ENCODE data around the gene ZBTB20.
A peak's percentile ranks its signal among the peaks of the same experiment; 100 is the strongest.

The ZBTB20 gene

DNA sequence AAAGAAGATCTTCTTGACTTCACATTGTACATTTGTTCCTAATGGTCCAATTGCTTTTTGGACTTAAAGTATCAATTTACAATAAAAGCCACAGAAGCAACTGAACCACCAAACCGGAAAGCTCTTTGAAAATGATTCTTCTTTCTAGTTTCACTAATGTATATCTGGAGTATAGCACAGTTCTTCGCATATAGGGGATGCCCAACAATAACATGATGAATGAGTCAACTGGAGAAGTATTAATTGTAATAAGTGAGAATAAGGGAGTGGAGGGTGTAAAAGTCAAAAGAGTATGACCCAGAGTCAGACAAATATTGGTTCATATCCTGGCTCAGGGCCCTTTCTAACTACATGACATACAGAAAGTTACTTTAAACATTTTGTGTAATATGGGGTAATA is 425.2 kb downstream of the ZBTB20 start:
- no peak for DNase-seq (ENCODE audit: low read depth in 1 of 2, low spot score in 1 of 2)
- in situ Hi-C loops (cut with HindIII; ENCODE audit: low pct_unique_long_range_greater_than_20kb, low sequenced_read_pairs): no loop called here
- no peak for TF ChIP-seq JUND (IDR thresholded peaks at IDR 0.05; ENCODE audit: low read depth)

DNA sequence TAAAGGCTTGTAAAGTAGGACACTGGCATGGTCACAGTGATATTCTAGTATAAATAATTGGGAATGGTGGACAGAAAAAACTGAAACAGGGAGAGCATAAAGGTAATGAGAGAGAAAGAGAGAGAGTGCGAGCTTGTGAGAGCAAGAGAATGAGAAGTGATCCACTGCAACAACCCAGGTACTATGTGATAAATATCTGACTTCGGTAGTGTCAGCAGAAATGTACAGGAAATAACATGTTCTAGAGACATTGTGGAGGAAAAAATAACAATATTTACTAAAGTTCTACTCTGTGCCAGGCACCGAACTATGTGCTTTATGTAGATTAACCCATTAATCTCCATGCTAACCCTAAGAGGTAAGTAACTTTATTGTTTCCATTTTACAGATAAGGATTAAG is 425.9 kb downstream of the ZBTB20 start:
- TF ChIP-seq JUND (IDR thresholded peaks at IDR 0.05; ENCODE audit: low read depth): no peak
- no peak for DNase-seq (ENCODE audit: low read depth in 1 of 2, low spot score in 1 of 2)
- in situ Hi-C loops (cut with HindIII; ENCODE audit: low pct_unique_long_range_greater_than_20kb, low sequenced_read_pairs): no loop called here

DNA sequence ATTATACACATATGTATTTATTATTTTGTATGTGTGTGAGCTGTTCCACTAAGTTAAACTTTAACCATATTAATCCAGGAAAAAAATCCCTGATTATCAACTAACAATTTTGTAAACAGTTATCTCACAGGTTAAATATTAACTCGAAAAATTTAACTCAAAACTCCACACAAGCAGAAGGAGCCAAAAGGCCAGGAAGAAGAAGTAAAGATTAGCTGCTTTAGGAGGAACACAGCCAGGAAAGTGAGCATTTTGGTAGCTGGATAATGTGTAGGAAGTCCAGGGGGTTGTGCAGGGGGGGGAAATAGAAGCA is 428.2 kb downstream of the ZBTB20 start:
- no peak for DNase-seq (ENCODE audit: low read depth in 1 of 2, low spot score in 1 of 2)
- in situ Hi-C loops (cut with HindIII; ENCODE audit: low pct_unique_long_range_greater_than_20kb, low sequenced_read_pairs): no loop called here

DNA sequence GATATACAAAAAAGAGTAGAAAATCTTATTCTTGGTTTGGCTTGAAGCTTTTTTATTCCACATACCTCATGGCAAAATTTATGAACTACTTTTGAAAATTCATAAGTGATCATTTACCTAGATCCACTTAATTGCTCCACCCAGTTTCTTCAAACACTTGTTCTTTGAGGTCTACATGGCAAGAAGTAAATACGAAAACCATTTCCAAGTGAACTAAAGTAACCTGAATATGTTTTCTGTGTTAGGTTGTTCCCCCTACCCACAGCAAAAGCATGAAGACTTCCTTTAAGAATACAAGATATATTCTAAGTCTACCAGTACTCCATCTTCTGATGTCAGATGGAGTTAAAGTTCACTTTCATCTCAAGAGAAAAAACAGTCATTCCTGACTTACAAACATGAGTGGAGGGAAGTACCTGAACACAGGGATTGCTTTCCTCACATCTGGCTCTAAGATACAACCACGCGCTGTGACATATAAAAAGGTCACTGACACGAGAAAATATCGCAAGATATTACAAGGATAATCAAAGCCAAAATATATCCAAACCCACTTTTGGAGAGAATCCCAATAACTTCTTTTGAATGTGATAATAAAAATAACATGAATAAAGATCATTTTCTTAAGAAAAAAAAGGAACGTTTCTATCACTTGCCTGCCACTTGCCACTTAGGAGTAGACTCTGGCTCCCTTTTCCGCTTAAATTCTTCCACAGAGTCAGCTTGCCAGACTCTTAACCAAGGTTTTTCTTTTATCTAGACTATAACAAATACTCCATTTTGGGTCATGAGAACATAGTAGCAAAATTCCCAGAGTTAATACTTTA is 428.8 kb downstream of the ZBTB20 start:
- no peak for TF ChIP-seq JUND (IDR thresholded peaks at IDR 0.05; ENCODE audit: low read depth)
- in situ Hi-C loops (cut with HindIII; ENCODE audit: low pct_unique_long_range_greater_than_20kb, low sequenced_read_pairs): no loop called here
- DNase-seq (ENCODE audit: low read depth in 1 of 2, low spot score in 1 of 2): no peak

More for the DNA sequence above, 428.2 kb downstream of the ZBTB20 start:
- TF ChIP-seq JUND (IDR thresholded peaks at IDR 0.05; ENCODE audit: low read depth): no peak

DNA sequence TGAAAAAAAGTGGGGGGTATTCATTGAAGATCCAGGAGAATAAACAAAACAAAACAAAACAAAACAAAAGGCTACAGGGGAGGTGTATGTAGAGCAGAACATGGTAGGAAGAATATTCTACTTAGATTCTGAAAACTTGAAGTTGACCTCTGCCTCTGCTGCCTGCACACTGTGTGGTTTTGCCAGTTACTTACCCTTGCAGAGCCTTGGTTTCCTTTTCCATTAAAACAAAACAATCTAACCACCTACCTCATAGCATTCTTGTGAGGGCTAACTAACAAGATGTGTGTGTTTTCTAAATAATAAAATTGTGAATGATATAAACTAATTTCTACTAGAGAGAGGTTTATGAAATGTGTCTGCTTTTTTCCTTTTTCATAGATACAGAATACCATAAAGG is 430.2 kb downstream of the ZBTB20 start:
- in situ Hi-C loops (cut with HindIII; ENCODE audit: low pct_unique_long_range_greater_than_20kb, low sequenced_read_pairs): no loop called here
- DNase-seq (ENCODE audit: low read depth in 1 of 2, low spot score in 1 of 2): no peak
- TF ChIP-seq JUND (IDR thresholded peaks at IDR 0.05; ENCODE audit: low read depth): no peak

DNA sequence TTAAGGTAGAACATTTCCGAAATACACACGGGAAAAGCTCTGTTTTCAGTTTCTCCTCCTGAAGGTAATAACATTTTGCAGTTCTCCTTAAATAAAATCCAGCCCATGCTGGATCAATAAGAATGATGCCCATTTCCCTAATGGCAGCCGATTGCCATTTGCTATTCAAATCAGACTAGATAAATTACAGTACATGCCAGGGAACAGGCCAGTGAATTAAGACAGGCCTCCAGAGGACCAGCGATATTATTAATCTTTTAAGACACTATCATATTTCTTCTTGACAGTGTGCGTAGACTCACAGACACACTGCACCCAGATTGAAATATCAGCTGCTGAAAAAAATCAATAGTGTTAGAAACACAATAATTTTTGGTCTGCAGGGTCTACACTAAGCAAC is 431.0 kb downstream of the ZBTB20 start:
- no peak for DNase-seq (ENCODE audit: low read depth in 1 of 2, low spot score in 1 of 2)
- TF ChIP-seq JUND (IDR thresholded peaks at IDR 0.05; ENCODE audit: low read depth): no peak
- in situ Hi-C loops (cut with HindIII; ENCODE audit: low pct_unique_long_range_greater_than_20kb, low sequenced_read_pairs): no loop called here

DNA sequence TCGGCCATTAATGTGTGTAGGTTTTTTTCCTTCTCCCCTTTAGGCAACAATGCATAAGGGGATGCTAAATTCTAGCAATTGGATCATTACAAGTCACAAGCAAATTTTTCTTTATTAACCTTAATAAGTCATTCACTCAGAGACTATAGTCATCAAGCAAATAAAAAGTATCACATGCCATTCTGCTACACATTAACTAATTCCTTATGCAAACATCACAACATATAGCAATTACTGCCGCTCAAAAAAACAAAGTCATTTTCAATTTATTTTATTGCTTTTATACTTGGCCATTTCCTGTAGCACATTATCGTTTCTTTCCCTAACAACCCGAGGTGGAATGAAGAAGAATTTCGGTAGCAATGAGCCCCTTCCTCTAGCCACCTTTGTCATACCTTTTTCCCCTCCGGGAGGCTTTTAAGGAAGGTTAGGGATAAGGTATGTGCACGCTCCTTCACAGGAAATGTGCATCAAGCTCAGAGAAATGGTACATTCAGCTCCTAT is 432.1 kb downstream of the ZBTB20 start:
- in situ Hi-C loops (cut with HindIII; ENCODE audit: low pct_unique_long_range_greater_than_20kb, low sequenced_read_pairs): no loop called here
- TF ChIP-seq JUND (IDR thresholded peaks at IDR 0.05; ENCODE audit: low read depth): no peak
- no peak for DNase-seq (ENCODE audit: low read depth in 1 of 2, low spot score in 1 of 2)

DNA sequence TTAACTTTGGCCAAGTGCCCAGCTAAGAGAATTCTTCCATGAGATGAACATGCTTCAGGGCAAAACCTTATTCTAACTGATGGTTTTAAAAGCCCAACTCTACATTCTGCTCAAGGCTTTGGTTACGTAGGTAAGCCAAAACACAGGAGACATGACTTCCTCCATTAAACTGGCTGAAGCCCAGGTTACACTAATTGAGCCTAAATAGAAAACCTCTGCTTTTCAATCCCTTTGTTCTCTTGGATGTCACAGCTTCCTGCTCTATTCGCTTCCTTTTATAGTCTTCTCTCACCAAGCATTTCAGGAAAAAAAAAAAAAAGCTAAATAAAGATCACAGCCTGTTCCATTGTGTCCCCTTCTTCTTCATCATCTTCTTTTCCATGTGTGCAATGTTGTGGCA is 432.9 kb downstream of the ZBTB20 start:
- in situ Hi-C loops (cut with HindIII; ENCODE audit: low pct_unique_long_range_greater_than_20kb, low sequenced_read_pairs): no loop called here
- no peak for DNase-seq (ENCODE audit: low read depth in 1 of 2, low spot score in 1 of 2)
- no peak for TF ChIP-seq JUND (IDR thresholded peaks at IDR 0.05; ENCODE audit: low read depth)

DNA sequence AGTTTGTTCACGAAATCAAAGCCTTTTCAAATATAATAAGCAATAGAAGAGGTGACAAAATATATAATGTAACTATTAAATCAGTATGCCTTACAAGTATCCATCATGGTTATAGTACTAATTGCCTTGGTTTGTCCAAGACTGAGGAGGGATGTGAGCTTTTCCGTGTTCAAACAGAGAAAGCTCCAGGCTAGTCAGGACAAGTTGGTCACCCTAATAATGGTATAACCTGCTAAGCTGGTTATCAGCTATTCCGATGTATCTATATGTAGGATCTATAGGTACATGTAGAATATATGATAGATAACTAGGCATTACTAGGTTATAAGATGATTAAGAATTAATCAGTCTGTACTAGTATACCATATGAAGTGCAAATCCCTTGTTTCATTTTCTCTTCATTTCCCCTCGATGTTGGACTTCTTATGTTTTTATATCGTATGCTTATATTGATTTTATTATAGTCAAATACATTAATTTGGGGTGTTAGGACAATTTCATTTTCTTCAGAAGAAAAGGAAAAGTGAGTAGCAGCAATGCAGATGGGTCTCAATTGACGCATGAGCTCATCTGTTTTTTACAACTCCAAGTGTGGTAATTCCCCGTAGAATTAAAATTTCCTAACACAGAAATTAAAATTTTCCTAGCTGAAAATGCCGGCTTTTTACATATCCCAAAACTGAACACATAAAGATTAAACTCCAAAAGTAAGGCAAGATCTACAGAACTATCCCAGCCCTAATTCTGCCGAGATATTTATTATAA is 434.2 kb downstream of the ZBTB20 start:
- peak in 1 of 2 experiments; percentile 12 for DNase-seq (ENCODE audit: low read depth in 1 of 2, low spot score in 1 of 2)
- TF ChIP-seq JUND (IDR thresholded peaks at IDR 0.05; ENCODE audit: low read depth): no peak
- in situ Hi-C loops (cut with HindIII; ENCODE audit: low pct_unique_long_range_greater_than_20kb, low sequenced_read_pairs): no loop called here

DNA sequence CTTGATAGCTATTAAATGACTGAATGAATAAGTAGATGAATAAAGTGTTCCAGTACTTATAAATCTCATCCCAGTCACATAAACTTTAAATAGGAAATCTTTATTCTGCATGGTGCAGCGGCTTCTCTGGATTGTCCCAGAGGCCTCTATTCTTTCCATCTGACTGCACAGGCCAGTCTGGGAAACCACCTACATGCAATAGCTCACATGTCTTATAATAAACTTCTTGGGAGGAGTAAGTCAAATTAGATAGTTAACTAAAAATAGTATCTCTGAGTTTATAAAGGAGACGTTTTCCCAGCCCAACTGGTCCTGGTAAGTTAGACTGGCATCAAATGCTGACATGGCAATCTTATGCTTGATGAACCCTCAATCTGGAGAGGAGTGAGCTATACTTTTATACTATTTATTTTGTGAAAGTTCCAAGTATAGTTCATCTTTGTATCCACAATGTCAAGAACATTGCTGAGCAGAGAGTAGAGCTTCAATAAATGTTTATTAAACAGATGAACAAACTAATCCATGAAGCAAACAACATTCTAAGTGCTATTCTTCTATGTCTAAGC is 435.7 kb downstream of the ZBTB20 start:
- TF ChIP-seq JUND (IDR thresholded peaks at IDR 0.05; ENCODE audit: low read depth): no peak
- DNase-seq (ENCODE audit: low read depth in 1 of 2, low spot score in 1 of 2): no peak
- in situ Hi-C loops (cut with HindIII; ENCODE audit: low pct_unique_long_range_greater_than_20kb, low sequenced_read_pairs): no loop called here

DNA sequence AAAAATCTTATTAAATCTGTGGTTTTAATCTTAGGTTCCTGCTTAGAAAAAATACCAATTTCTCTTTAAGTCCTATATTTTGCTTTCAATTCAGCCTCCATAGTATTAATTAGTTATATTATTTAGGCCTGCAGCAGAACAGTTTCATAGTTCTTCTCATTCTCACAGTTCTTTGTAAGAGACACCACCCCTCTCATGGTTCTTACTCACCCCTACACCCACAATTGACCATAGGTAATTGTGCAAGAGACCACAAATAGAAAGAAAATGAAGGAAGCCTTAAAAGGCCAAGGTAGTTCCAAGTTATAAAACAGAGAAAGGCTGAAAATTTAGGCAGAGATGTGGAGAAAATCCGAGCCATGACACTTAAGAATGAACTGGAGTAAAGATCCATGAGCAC is 438.0 kb downstream of the ZBTB20 start:
- in situ Hi-C loops (cut with HindIII; ENCODE audit: low pct_unique_long_range_greater_than_20kb, low sequenced_read_pairs): no loop called here
- no peak for DNase-seq (ENCODE audit: low read depth in 1 of 2, low spot score in 1 of 2)
- no peak for TF ChIP-seq JUND (IDR thresholded peaks at IDR 0.05; ENCODE audit: low read depth)

DNA sequence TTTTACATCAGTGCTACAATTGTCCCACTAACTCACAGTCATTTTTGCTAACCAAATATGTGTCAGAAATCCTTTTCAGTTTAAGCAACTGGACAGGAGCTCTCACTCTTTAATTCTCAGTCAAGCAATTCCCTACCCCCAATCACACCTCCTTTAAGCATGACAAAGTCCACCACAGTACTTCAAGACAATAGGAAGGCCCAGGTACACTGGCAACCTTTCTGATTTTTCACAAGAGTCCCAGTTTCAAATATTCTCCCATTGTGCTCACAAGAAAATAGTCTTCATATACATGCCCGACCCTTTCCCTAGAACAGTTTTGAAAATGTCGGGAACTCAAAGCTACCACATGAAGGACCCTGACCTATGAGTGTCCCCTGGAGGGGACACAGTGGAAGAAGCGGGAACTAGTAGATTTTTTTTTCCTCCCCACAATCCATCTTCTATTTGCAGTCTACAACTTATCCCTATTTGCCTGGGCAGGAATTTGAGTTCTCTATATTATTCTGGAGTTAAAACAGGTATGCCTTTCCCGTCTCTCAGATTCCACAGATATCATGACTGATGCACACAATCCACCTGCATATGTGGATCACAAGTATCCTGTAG is 439.7 kb downstream of the ZBTB20 start:
- TF ChIP-seq JUND (IDR thresholded peaks at IDR 0.05; ENCODE audit: low read depth): no peak
- in situ Hi-C loops (cut with HindIII; ENCODE audit: low pct_unique_long_range_greater_than_20kb, low sequenced_read_pairs): no loop called here
- DNase-seq (ENCODE audit: low read depth in 1 of 2, low spot score in 1 of 2): no peak
